Measurements from ENCODE around the gene ANTXR2.

DNA sequence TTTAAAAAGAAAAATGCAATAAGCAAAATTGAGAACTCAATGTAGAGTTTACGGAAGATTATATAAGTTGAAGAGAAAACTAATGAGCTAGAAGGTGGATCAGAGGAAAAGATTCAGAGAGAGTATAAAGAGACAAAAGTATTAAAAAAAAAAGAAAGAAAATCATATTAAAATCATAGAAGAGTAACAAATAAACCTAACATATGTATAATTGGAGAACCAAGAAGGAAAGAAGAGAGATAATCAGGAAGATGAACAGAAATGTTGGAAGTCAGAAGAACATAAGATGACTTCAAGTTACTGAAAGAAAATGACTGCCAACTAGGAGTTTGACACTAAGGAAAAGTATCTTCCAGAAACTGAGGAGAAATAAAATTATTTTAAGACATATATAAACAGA, 34.3 kb upstream of the ANTXR2 start:
- TF ChIP-seq, protein P1, sequence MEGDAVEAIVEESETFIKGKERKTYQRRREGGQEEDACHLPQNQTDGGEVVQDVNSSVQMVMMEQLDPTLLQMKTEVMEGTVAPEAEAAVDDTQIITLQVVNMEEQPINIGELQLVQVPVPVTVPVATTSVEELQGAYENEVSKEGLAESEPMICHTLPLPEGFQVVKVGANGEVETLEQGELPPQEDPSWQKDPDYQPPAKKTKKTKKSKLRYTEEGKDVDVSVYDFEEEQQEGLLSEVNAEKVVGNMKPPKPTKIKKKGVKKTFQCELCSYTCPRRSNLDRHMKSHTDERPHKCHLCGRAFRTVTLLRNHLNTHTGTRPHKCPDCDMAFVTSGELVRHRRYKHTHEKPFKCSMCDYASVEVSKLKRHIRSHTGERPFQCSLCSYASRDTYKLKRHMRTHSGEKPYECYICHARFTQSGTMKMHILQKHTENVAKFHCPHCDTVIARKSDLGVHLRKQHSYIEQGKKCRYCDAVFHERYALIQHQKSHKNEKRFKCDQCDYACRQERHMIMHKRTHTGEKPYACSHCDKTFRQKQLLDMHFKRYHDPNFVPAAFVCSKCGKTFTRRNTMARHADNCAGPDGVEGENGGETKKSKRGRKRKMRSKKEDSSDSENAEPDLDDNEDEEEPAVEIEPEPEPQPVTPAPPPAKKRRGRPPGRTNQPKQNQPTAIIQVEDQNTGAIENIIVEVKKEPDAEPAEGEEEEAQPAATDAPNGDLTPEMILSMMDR (conservative IDR thresholded peaks at IDR 0.05 in 1 of 2, IDR thresholded peaks at IDR 0.05 in 1 of 2; ENCODE audit: low read depth in 1 of 2, low read length in 2 of 2), result no peak
- TF ChIP-seq EZH2 (IDR thresholded peaks at IDR 0.05; ENCODE audit: low read length, missing control alignments), result no peak

All from fibroblast of lung (primary cell).